Activated B cell treated with CpG ODN at 0.5 μM for 24 hours (primary cell): ENCODE results near the gene SLC8A1. TPM values are rescaled to one million over a fixed set of nuclear protein-coding genes. Genes with fewer than 3 reads are reported as not detected.

Source experiments
- ATAC-seq: fragments of 200-7000 bp; cut with Tn5 transposase; one replicate; pipeline ENCODE4 v1.10.0; 2021; ENCODE audit warnings: low read depth, mild to moderate bottlenecking, moderate library complexity
- CTCF ChIA-PET: fragments of 350-600 bp; sonication (Branson Sonifier 250); formaldehyde crosslinking; loops from one replicate; lab custom pipeline; 2021; ENCODE audit warnings: antibody characterized with exemption; lab: Charles Lee
- POLR2A ChIA-PET: fragments of 350-600 bp; sonication (Branson Sonifier 250); formaldehyde crosslinking; loops from one replicate; lab custom pipeline; 2021; ENCODE audit warnings: antibody characterized with exemption; lab: Charles Lee
- DNase-seq: peaks from one replicate; pipeline ENCODE4 v3.0.0; 2022
- H3K27ac Mint-ChIP-seq: one replicate; pipeline ENCODE4 v1.8.0; 2020; ENCODE audit warnings: mixed read lengths
- H3K27me3 Mint-ChIP-seq: one replicate; pipeline ENCODE4 v1.8.0; 2021; ENCODE audit warnings: mixed read lengths
- H3K36me3 Mint-ChIP-seq: one replicate; pipeline ENCODE4 v1.8.0; 2021; ENCODE audit warnings: low read depth, mixed read lengths
- H3K4me1 Mint-ChIP-seq: one replicate; pipeline ENCODE4 v1.8.0; 2021; ENCODE audit warnings: mixed read lengths
- H3K4me3 Mint-ChIP-seq: one replicate; pipeline ENCODE4 v1.8.0; 2020; ENCODE audit warnings: mild to moderate bottlenecking, mixed read lengths
- H3K9me3 Mint-ChIP-seq: one replicate; pipeline ENCODE4 v1.8.0; 2020; ENCODE audit warnings: mixed read lengths
- intact Hi-C: fragments of 100-400 bp; cut with micrococcal nuclease; formaldehyde crosslinking; loops from one replicate; pipeline ENCODE4 v1.15.1; 2024
- total RNA-seq: library from RNA; stranded (reverse); gene quantifications from 2 replicates; pipeline ENCODE4 v1.2.3, GENCODE V29; 2022
- TF ChIP-seq, protein P1 (sequence below): fragments of 200-600 bp; IDR thresholded peaks from one replicate; pipeline ENCODE4 v1.8.0; 2022; ENCODE audit warnings: antibody characterized with exemption, mild to moderate bottlenecking

SLC8A1 gene
- total RNA-seq, 1 donor from 2014 or later: 0.04 TPM

DNA sequence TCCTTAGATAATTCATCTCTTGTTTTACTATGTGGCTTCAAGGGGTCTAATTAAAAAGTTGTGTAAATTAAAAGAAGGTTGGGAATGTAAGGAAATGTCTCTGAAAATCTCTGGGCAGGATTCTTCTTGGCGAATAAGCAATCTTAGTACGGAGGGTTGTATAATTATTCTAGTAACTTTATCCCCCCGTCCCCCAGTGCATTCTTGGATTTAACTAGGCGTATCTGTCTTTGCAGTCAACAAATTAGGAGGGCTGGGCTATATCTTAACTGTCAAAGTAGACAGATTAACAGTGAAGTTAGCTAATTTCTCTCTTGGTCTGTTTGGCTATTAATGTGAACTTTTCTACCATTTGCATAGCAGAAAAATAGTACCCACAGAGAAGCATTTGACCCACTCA, 343.0 kb downstream of the SLC8A1 start:
- ChIA-PET CTCF (no interaction called here), POLR2A (no interaction called here)
- intact Hi-C loops: no loop called here
- ATAC-seq (no peak), DNase-seq (no peak)
- no peaks in the 10 kb centered on the region for H3K4me1 Mint-ChIP-seq
- H3K27ac Mint-ChIP-seq: no peak overlapping the region
- H3K4me3 Mint-ChIP-seq: no peak overlapping the region
- TF ChIP-seq, protein P1, sequence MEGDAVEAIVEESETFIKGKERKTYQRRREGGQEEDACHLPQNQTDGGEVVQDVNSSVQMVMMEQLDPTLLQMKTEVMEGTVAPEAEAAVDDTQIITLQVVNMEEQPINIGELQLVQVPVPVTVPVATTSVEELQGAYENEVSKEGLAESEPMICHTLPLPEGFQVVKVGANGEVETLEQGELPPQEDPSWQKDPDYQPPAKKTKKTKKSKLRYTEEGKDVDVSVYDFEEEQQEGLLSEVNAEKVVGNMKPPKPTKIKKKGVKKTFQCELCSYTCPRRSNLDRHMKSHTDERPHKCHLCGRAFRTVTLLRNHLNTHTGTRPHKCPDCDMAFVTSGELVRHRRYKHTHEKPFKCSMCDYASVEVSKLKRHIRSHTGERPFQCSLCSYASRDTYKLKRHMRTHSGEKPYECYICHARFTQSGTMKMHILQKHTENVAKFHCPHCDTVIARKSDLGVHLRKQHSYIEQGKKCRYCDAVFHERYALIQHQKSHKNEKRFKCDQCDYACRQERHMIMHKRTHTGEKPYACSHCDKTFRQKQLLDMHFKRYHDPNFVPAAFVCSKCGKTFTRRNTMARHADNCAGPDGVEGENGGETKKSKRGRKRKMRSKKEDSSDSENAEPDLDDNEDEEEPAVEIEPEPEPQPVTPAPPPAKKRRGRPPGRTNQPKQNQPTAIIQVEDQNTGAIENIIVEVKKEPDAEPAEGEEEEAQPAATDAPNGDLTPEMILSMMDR: no peak
- H3K9me3 Mint-ChIP-seq: no peaks in the 10 kb centered on the region
- H3K27me3 Mint-ChIP-seq: no peaks in the 10 kb centered on the region
- no peaks in the 10 kb centered on the region for H3K36me3 Mint-ChIP-seq

DNA sequence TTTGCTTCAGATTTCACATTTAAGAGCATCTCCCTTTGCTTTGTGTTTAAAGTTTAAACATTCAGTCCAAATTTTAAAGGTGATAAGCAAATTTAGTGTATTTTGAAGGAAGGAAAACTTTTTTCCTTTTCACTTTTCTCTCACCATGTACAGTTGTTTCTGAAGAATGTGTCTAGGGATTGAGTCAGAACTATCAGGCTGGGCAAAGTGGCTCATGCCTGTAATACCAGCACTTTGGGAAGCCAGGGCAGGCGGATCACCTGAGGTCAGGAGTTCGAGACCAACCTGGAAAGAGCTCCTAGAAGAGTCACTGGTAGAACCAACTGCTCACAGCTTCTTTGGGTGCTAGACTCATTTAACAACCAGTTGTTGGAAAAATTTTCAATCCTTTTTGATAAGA, 345.8 kb downstream of the SLC8A1 start:
- ChIA-PET POLR2A (no interaction called here), CTCF (no interaction called here)
- no peak overlapping the region for H3K27ac Mint-ChIP-seq
- TF ChIP-seq, protein P1: no peak
- no peak overlapping the region for H3K4me3 Mint-ChIP-seq
- H3K9me3 Mint-ChIP-seq: no peaks in the 10 kb centered on the region
- intact Hi-C loops: no loop called here
- no peaks in the 10 kb centered on the region for H3K36me3 Mint-ChIP-seq
- DNase-seq: no peak
- H3K4me1 Mint-ChIP-seq: peaks cover 2% of the 10 kb centered on the region
- ATAC-seq: no peak
- H3K27me3 Mint-ChIP-seq: no peaks in the 10 kb centered on the region

DNA sequence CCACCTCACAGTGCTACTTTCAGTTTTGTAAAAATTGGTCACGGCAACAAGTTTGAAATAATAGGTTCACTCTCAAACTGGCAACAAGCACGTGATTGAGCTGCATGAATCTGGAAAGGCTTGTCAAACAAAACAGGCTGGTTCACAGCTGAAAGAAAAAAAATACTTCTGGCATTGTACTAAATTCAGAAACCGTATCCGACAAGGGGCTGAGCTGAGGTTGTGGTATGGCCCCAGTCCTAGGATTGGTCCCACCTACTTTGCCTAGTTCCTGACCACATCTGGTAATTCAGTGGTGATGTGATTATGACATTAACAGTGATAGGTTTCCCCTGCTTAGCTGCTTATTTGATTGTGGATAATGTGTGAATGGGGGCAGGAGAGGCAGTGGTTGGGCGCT, 346.3 kb downstream of the SLC8A1 start:
- intact Hi-C loops: no loop called here
- Mint-ChIP-seq H3K27me3 (no peaks in the 10 kb centered on the region), H3K27ac (no peak overlapping the region), H3K36me3 (no peaks in the 10 kb centered on the region), H3K4me3 (no peak overlapping the region), H3K4me1 (peaks cover 3% of the 10 kb centered on the region), H3K9me3 (no peaks in the 10 kb centered on the region)
- ChIA-PET CTCF (no interaction called here), POLR2A (no interaction called here)
- DNase-seq (no peak), ATAC-seq (no peak)
- TF ChIP-seq, protein P1: no peak

DNA sequence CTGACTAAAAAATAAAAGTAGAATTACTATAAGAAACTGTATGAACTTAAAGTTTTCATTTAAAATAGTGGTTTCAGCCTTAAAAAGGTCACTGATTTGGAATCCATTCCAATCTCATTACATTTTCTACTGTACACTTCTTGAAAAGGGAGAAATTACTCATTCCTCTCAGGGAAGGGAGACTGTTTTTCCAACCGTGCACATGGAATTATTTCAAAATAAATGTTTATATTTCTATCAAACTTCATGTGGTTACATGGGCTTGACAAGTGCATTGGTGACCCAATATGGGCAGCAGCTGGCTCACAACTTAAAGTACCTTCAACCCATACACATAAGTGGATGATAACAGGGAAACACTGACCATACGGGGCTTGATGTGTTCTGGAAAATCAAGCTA, 348.3 kb downstream of the SLC8A1 start:
- CTCF ChIA-PET: no interaction called here
- H3K4me3 Mint-ChIP-seq: no peak overlapping the region
- no peaks in the 10 kb centered on the region for H3K36me3 Mint-ChIP-seq

DNA sequence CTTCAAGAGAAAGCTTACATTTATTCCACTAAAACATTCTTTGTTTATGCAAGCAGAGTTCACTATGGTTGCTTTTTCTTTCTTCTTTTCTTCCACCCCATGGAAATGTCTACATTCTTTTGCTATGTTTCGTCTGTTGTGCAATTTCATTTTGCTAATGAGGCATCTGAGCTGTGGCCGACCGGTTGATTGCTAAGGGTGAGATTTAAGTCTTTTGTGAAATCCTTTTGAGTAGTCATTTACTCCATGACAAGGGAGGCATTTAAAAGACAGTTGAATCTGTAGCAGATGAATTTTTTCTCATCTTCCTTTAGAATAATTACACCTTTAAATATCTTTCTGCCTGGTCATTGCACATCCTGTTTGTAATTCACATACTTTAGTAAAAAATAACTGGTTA, 348.7 kb downstream of the SLC8A1 start:
- Mint-ChIP-seq H3K4me1 (peaks cover 3% of the 10 kb centered on the region), H3K27me3 (no peaks in the 10 kb centered on the region), H3K4me3 (no peak overlapping the region), H3K27ac (no peak overlapping the region), H3K36me3 (no peaks in the 10 kb centered on the region), H3K9me3 (no peaks in the 10 kb centered on the region)
- ATAC-seq (no peak), DNase-seq (no peak)
- intact Hi-C loops: no loop called here
- ChIA-PET POLR2A (no interaction called here), CTCF (no interaction called here)
- TF ChIP-seq, protein P1: no peak

More for the DNA sequence above, 348.3 kb downstream of the SLC8A1 start:
- TF ChIP-seq, protein P1: no peak
- ATAC-seq (no peak), DNase-seq (no peak)
- Mint-ChIP-seq H3K9me3 (no peaks in the 10 kb centered on the region), H3K27ac (no peak overlapping the region), H3K4me1 (peaks cover 3% of the 10 kb centered on the region), H3K27me3 (no peaks in the 10 kb centered on the region)
- intact Hi-C loops: no loop called here
- POLR2A ChIA-PET: no interaction called here
